AG04449 (cell line): Measurements from ENCODE around the gene POU2F3.

Source experiments
- CTCF ChIA-PET: fragments of 350-600 bp; formaldehyde crosslinking; extraction: SDS; loops from one replicate; lab custom pipeline; 2021; ENCODE audit warnings: antibody characterized with exemption; lab: Yijun Ruan, JAX
- POLR2A ChIA-PET: fragments of 400-600, 350-600 bp; formaldehyde crosslinking; extraction: SDS; loops from one replicate; lab custom pipeline; 2020; ENCODE audit warnings: antibody characterized with exemption, inconsistent platforms; lab: Yijun Ruan, JAX
- DNase-seq: peaks from one replicate; pipeline ENCODE4 v3.0.0-alpha.2; 2010; ENCODE audit warnings: low read depth, low spot score
- H3K4me3 ChIP-seq: 2 replicates; pipeline ENCODE4 v1.5.1; 2011; ENCODE audit warnings: low read depth, mild to moderate bottlenecking, control low read depth, low read length
- CTCF ChIP-seq: IDR thresholded peaks from one replicate; pipeline ENCODE4 v1.5.1; 2011; ENCODE audit warnings: mild to moderate bottlenecking, moderate library complexity, low read length, control low read depth, inconsistent platforms; ENCODE audit not compliant: insufficient read depth; ENCODE audit errors: missing control alignments

POU2F3 gene

GRCh38 chr11:120196826-120197225 lies 43.1 kb upstream of the POU2F3 start:
- POLR2A ChIA-PET: no interaction called here
- CTCF ChIA-PET: interaction anchor here (1.2 to 3.9 kb wide), 3 partner anchors 34 to 105 kb away, joined by 3 to 12 read pairs (median 3); no protein-coding TSS in a partner anchor
- DNase-seq: no peak
- no peak for TF ChIP-seq CTCF
- no peak overlapping the region for H3K4me3 ChIP-seq

GRCh38 chr11:120197251-120197891 lies 42.6 kb upstream of the POU2F3 start:
- CTCF ChIA-PET: interaction anchor here (1.2 to 3.9 kb wide), 4 partner anchors 33 to 105 kb away, joined by 3 to 12 read pairs (median 4); no protein-coding TSS in a partner anchor
- no peak for TF ChIP-seq CTCF
- POLR2A ChIA-PET: no interaction called here
- no peak overlapping the region for H3K4me3 ChIP-seq
- DNase-seq: no peak

GRCh38 chr11:120197977-120198376 lies 42.0 kb upstream of the POU2F3 start:
- H3K4me3 ChIP-seq: no peak overlapping the region
- TF ChIP-seq CTCF: no peak
- POLR2A ChIA-PET: no interaction called here
- CTCF ChIA-PET: interaction anchor here (1.5 to 3.9 kb wide), 2 partner anchors 32 to 102 kb away, joined by 6 to 12 read pairs; no protein-coding TSS in a partner anchor
- DNase-seq: no peak

- CTCF ChIA-PET: interaction anchor here (1.1 to 3.9 kb wide), 3 partner anchors 9 to 102 kb away, joined by 3 to 12 read pairs (median 6); no protein-coding TSS in a partner anchor
Measured at GRCh38 chr11:120198403-120198786, 41.5 kb upstream of the POU2F3 start.

GRCh38 chr11:120198787-120199469 lies 41.0 kb upstream of the POU2F3 start:
- no peak for TF ChIP-seq CTCF
- no peak overlapping the region for H3K4me3 ChIP-seq
- DNase-seq: no peak
- ChIA-PET POLR2A (no interaction called here), CTCF (interaction anchor here (1.1 to 3.9 kb wide), 3 partner anchors 9 to 101 kb away, joined by 3 to 12 read pairs (median 6); no protein-coding TSS in a partner anchor)

More at GRCh38 chr11:120198403-120198786, 41.5 kb upstream of the POU2F3 start:
- no peak for DNase-seq
- no peak for TF ChIP-seq CTCF
- no peak overlapping the region for H3K4me3 ChIP-seq
- POLR2A ChIA-PET: no interaction called here

GRCh38 chr11:120199613-120200012 lies 40.3 kb upstream of the POU2F3 start:
- no peak for TF ChIP-seq CTCF
- H3K4me3 ChIP-seq: no peak overlapping the region
- POLR2A ChIA-PET: no interaction called here
- CTCF ChIA-PET: interaction anchor here (3.9 kb wide), 1 partner anchor 31 kb away, joined by 12 read pairs; no protein-coding TSS in a partner anchor
- no peak for DNase-seq
